Body of pancreas (tissue), 4 donors: ENCODE measurements around the gene LYRM4. TPM values are rescaled to one million over a fixed set of nuclear protein-coding genes. Genes with fewer than 3 reads are reported as not detected.
A peak's percentile ranks its signal among the peaks of the same experiment; 100 is the strongest.

ENCODE experiments used
- ATAC-seq: fragments of 150-250 bp; one replicate; pipeline ENCODE4 v1.9.1; 2016
- DNase-seq, 4 donors: peaks; one replicate each; pipeline ENCODE4 v3.0.0-alpha.2; 2019
- H3K27ac ChIP-seq, 4 donors: fragments of 200-600 bp; sonication (generic); 1 replicate in 3 of 4; 2 replicates in 1 of 4; pipeline versions ENCODE4 v1.5.1 to v1.6.1; 2016 to 2019; ENCODE audit warnings: mild to moderate bottlenecking in 1 of 4, mixed read lengths in 1 of 4, moderate library complexity in 1 of 4
- H3K27me3 ChIP-seq, 2 donors: fragments of 200-600 bp; sonication (generic); one replicate each; pipeline ENCODE4 v1.6.0; 2016; ENCODE audit warnings: mild to moderate bottlenecking in 1 of 2
- H3K36me3 ChIP-seq, 2 donors: fragments of 200-600 bp; sonication (generic); replicated peaks in 1 of 2; 2 replicates each; pipeline ENCODE4 v1.5.1; 2016; ENCODE audit warnings: low read depth in 2 of 2; ENCODE audit not compliant: insufficient read depth in 1 of 2
- H3K4me1 ChIP-seq: fragments of 200-600 bp; sonication (generic); one replicate; pipeline ENCODE4 v1.6.0; 2016
- H3K4me3 ChIP-seq, 2 donors: fragments of 200-600 bp; sonication (generic); 1 replicate in 1 of 2; 2 replicates in 1 of 2; pipeline ENCODE4 v1.5.1; 2016 to 2019
- H3K9me3 ChIP-seq, 3 donors: fragments of 200-600 bp; sonication (generic); 1 replicate in 2 of 3; 2 replicates in 1 of 3; pipeline ENCODE4 v1.5.1; 2016
- POLR2A ChIP-seq, 3 donors: fragments of 450-650 bp; IDR thresholded peaks; one replicate each; pipeline ENCODE4 v1.6.1; 2016; ENCODE audit warnings: antibody characterized with exemption in 3 of 3, mild to moderate bottlenecking in 2 of 3
- WGBS, 2 donors: methylation state at CpG; one replicate each; pipeline ENCODE4 v1.1.5; 2017; 5-methylcytosine and 5-hydroxymethylcytosine counted together
- intact Hi-C: fragments of 100-400 bp; cut with DNase I; formaldehyde crosslinking; loops from one replicate; pipeline ENCODE4 v1.15.1; 2023
- total RNA-seq, 2 donors: library from RNA; depleted of rRNA; stranded (reverse); fragments of >200 nt; gene quantifications; one replicate each; pipeline ENCODE4 v1.1.0, GENCODE V29; 2016
- TF ChIP-seq, protein P1 (sequence below), 7 experiments: fragments of 450-650 bp in 4 of 7; fragments of 200-600 bp in 3 of 7; sonication (generic) in 3 of 7; IDR thresholded peaks; one replicate each; pipeline ENCODE4 v1.5.1; 2016 to 2019; ENCODE audit warnings: antibody characterized with exemption in 7 of 7

Gene LYRM4
- total RNA-seq, 2 donors from 2014 or later: 15.3 to 18.5 TPM

DNA sequence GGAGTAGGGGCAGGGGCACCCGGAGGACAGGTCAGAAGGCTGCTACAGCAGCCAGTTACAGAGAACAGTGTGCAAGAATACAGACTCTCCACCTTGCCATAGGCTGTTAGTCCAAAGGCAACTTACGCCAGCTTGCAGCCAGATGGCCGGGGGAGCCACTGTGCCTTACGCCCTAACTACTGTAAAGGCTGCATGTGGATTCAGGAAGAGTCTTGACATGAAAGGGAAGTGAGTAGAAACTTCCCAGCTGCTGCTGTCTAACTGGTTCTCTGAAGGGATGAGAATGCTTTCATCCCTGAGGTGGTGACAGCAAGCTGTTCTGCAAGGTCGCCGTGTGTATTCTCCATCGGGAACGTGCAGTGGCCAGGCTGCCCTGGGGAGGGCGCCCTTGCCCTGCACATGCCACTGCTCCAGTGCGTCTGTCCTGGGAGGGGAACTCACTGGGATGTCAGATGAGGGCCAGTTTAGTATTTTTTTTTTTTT is 46.1 kb downstream of the LYRM4 start:
- intact Hi-C loops: no loop called here
- no peak overlapping the region for H3K4me3 ChIP-seq
- 66 to 77% methylated on average over 10 of the region's 10 CpGs for WGBS, 2 donors
- TF ChIP-seq, protein P1, sequence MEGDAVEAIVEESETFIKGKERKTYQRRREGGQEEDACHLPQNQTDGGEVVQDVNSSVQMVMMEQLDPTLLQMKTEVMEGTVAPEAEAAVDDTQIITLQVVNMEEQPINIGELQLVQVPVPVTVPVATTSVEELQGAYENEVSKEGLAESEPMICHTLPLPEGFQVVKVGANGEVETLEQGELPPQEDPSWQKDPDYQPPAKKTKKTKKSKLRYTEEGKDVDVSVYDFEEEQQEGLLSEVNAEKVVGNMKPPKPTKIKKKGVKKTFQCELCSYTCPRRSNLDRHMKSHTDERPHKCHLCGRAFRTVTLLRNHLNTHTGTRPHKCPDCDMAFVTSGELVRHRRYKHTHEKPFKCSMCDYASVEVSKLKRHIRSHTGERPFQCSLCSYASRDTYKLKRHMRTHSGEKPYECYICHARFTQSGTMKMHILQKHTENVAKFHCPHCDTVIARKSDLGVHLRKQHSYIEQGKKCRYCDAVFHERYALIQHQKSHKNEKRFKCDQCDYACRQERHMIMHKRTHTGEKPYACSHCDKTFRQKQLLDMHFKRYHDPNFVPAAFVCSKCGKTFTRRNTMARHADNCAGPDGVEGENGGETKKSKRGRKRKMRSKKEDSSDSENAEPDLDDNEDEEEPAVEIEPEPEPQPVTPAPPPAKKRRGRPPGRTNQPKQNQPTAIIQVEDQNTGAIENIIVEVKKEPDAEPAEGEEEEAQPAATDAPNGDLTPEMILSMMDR (IDR thresholded peaks at IDR 0.05): peak in 4 of 7 experiments; percentile 21 to 32 (median 29)
- TF ChIP-seq POLR2A (IDR thresholded peaks at IDR 0.05): no peak
- DNase-seq: peak in 2 of 4 donors; percentile 14 to 22
- no peak for ATAC-seq
- H3K27ac ChIP-seq: no peak overlapping the region
- H3K36me3 ChIP-seq: peaks cover 0 to 3% of the 10 kb centered on the region in 2 donors
- H3K9me3 ChIP-seq: no peaks in the 10 kb centered on the region
- H3K4me1 ChIP-seq: no peaks in the 10 kb centered on the region
- H3K27me3 ChIP-seq: no peaks in the 10 kb centered on the region

DNA sequence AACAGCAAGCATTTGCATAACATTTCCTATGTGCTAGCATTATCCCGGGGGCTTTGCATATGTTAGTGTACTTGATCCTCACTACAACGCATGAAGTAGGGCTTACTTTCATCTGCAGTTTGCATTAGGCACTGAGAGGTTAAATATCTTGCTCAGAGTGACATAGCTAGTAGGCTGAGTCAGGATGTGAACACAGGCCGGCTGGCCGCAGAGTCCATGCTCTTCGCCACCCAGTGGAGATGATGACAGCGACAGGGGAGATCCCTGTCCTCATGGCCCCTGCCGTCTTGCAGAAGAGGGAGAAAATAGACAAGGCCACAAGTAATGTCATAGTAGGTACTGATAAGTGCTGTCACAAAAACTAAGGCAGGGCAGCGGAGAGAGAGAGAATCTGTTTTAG is 46.9 kb downstream of the LYRM4 start:
- ATAC-seq (no peak), DNase-seq (no peak)
- Histone ChIP-seq H3K27ac (no peak overlapping the region), H3K27me3 (no peaks in the 10 kb centered on the region), H3K9me3 (no peaks in the 10 kb centered on the region), H3K36me3 (peaks cover 0 to 3% of the 10 kb centered on the region in 2 donors), H3K4me1 (no peaks in the 10 kb centered on the region), H3K4me3 (no peak overlapping the region)
- WGBS, 2 donors: 88 to 89% methylated on average over 6 to 8 of the region's 8 CpGs
- intact Hi-C loops: no loop called here
- TF ChIP-seq, protein P1 (IDR thresholded peaks at IDR 0.05): no peak
- no peak for TF ChIP-seq POLR2A (IDR thresholded peaks at IDR 0.05)

DNA sequence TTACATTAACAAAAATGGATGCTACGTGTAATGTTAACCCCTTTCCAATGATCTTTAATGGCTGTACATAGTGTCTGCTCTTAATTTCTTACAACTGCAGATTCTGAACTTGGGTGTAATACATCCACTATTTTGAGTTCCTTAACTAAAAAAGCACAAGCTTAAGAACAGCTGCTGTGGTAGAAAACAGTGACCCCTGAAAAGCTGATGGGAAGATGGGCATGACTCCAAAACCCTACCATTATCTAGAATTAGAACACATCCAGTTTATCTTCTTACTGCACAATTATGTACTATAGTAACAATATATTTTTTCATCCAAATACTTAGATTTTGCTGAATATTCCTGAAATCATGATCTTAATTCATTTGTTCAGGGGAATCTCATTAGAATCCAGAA is 49.3 kb downstream of the LYRM4 start:
- no peak for TF ChIP-seq POLR2A (IDR thresholded peaks at IDR 0.05)
- TF ChIP-seq, protein P1 (IDR thresholded peaks at IDR 0.05): no peak
- H3K36me3 ChIP-seq: peaks cover 0 to 3% of the 10 kb centered on the region in 2 donors
- WGBS, 2 donors: 84 to 92% methylated on average over 1 of the region's 1 CpG
- H3K27me3 ChIP-seq: no peaks in the 10 kb centered on the region
- no peak overlapping the region for H3K27ac ChIP-seq
- no peak for DNase-seq
- no peak for ATAC-seq
- H3K4me3 ChIP-seq: no peak overlapping the region
- H3K4me1 ChIP-seq: peaks cover under 1% of the 10 kb centered on the region
- intact Hi-C loops: no loop called here
- H3K9me3 ChIP-seq: no peaks in the 10 kb centered on the region

DNA sequence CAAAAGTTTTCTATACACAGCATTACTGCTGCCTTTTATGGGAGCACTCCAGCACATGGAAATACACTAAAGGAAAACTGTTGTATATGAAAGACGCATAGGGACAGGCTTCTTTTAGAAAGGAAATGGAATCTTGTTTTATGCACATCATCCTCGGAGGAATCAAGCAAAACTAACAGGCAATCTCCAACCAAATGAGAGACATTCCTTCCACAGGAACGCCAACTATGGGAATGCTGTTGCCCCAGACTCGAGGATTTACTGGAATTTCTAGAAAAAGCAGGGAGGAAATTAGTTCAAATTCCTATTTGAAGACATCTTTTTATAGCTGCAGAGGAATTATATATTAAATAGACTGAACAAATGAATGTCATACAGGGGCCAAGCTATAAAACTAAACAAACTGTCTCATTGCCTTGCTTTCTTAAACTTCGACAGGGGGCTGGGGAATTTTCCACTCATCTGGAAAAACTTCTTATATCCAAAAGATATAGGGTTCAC is 52.2 kb downstream of the LYRM4 start:
- intact Hi-C loops: no loop called here
- H3K9me3 ChIP-seq: no peaks in the 10 kb centered on the region
- no peaks in the 10 kb centered on the region for H3K27me3 ChIP-seq
- WGBS, 2 donors: 80 to 82% methylated on average over 5 of the region's 5 CpGs
- H3K27ac ChIP-seq: no peak overlapping the region
- DNase-seq: no peak
- peaks cover 20% of the 10 kb centered on the region for H3K4me1 ChIP-seq
- H3K4me3 ChIP-seq: no peak overlapping the region
- no peak for ATAC-seq
- no peaks in the 10 kb centered on the region for H3K36me3 ChIP-seq
- TF ChIP-seq POLR2A (IDR thresholded peaks at IDR 0.05): no peak
- TF ChIP-seq, protein P1 (IDR thresholded peaks at IDR 0.05): no peak

DNA sequence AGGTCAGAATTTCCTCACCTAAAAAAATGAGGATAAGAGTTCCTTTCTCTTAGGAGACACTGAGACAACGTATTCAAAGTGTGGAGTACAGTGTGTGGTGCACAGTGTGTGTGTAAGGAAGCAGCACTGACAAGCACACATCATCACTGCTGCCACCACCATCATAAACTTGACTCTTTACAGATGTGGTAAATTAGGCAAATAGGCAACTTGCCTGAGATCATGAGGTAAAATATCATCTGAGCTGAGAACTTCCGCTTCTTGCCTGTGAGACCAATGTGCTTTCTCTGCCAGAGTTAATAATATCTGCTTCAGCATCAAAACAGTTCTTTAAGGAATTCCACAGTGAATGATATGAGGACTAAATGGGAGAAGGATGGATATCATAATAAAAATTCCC is 52.7 kb downstream of the LYRM4 start:
- TF ChIP-seq POLR2A (IDR thresholded peaks at IDR 0.05): no peak
- TF ChIP-seq, protein P1 (IDR thresholded peaks at IDR 0.05): no peak
- Histone ChIP-seq H3K27me3 (no peaks in the 10 kb centered on the region), H3K9me3 (no peaks in the 10 kb centered on the region), H3K4me3 (no peak overlapping the region), H3K27ac (no peak overlapping the region), H3K4me1 (peaks cover 20% of the 10 kb centered on the region), H3K36me3 (no peaks in the 10 kb centered on the region)
- intact Hi-C loops: no loop called here
- ATAC-seq (no peak), DNase-seq (no peak)
- WGBS, 2 donors: 77 to 96% methylated on average over 2 of the region's 2 CpGs
